Stimulated activated CD4-positive, alpha-beta T cell treated with anti-CD3 and anti-CD28 coated beads, Interleukin-2, amount 100 ng/mL, for 24 hours (primary cell): ENCODE results near the gene RPL9.
"Not testable (repeated sequence)": the region's sequence is repeated elsewhere in the genome, so short reads cannot be mapped to it uniquely, and the experiment has no call there.

Experiments used
- DNase-seq, 2 donors: peaks; one replicate each; pipeline ENCODE4 v3.0.0-alpha.2; 2020

The RPL9 gene

GRCh38 chr4:39458505-39459300 lies at the start of gene RPL9, which contains the start of gene LIAS:
RPL9 (minus strand) TSS chr4:39458922; CDS start chr4:39458439, 483 bp downstream.
LIAS (plus strand) TSS chr4:39459056; CDS start chr4:39459118, 62 bp downstream.
- peak; percentile 90 to 91 for DNase-seq

- DNase-seq, result no peak
These were observed 46.9 kb upstream of the RPL9 start for GRCh38 chr4:39505581-39505980.

GRCh38 chr4:39504538-39504937 lies 45.8 kb upstream of the RPL9 start:
- DNase-seq, result no peak

GRCh38 chr4:39502664-39503035 lies 43.9 kb upstream of the RPL9 start:
- not testable (repeated sequence) for DNase-seq

- DNase-seq, result no peak
These were observed 43.4 kb upstream of the RPL9 start for GRCh38 chr4:39502019-39502663.

GRCh38 chr4:39498727-39499020 lies 40.0 kb upstream of the RPL9 start:
- DNase-seq, result no peak

- DNase-seq, result no peak
These were observed 39.4 kb upstream of the RPL9 start for GRCh38 chr4:39497909-39498726.

GRCh38 chr4:39495446-39496213 lies 36.9 kb upstream of the RPL9 start:
- no peak for DNase-seq

- DNase-seq, result no peak
These were observed 35.6 kb upstream of the RPL9 start for GRCh38 chr4:39494354-39494753.

GRCh38 chr4:39490322-39490721 lies 31.6 kb upstream of the RPL9 start:
- no peak for DNase-seq

- no peak for DNase-seq
These were observed 27.6 kb upstream of the RPL9 start for GRCh38 chr4:39486221-39486804.

- DNase-seq, result no peak
These were observed 26.0 kb upstream of the RPL9 start for GRCh38 chr4:39484582-39485272.

- no peak for DNase-seq
These were observed 22.4 kb upstream of the RPL9 start for GRCh38 chr4:39480902-39481695.

GRCh38 chr4:39480251-39480650 lies 21.5 kb upstream of the RPL9 start:
- DNase-seq, result no peak

- DNase-seq, result no peak
These were observed 17.6 kb upstream of the RPL9 start for GRCh38 chr4:39476187-39476895.

GRCh38 chr4:39472396-39472795 lies 13.7 kb upstream of the RPL9 start:
- DNase-seq, result no peak

- no peak for DNase-seq
These were observed 11.7 kb upstream of the RPL9 start for GRCh38 chr4:39470402-39470801.

- no peak for DNase-seq
These were observed 10.8 kb upstream of the RPL9 start for GRCh38 chr4:39469429-39470077.

- DNase-seq, result no peak
These were observed 8.7 kb upstream of the RPL9 start for GRCh38 chr4:39467464-39467863.

GRCh38 chr4:39466747-39467146 lies 8.0 kb upstream of the RPL9 start:
- DNase-seq, result no peak
